Right atrium auricular region (tissue), 2 donors: ENCODE results near the gene RNF222. TPM values are rescaled to one million over a fixed set of nuclear protein-coding genes. Genes with fewer than 3 reads are reported as not detected.

Experiments used
- DNase-seq: peaks from one replicate; pipeline ENCODE4 v3.0.0-alpha.2; 2019; ENCODE audit warnings: low spot score
- H3K27ac ChIP-seq, 2 donors: fragments of 200-600 bp; sonication (generic); 1 replicate in 1 of 2; 2 replicates in 1 of 2; pipeline ENCODE4 v1.5.1; 2016 to 2019
- H3K27me3 ChIP-seq, 2 donors: fragments of 200-600 bp; sonication (generic); one replicate each; pipeline versions ENCODE4 v1.5.1 to v1.6.0; 2017 to 2019
- H3K36me3 ChIP-seq: fragments of 200-600 bp; sonication (generic); one replicate; pipeline ENCODE4 v1.5.1; 2016
- H3K4me1 ChIP-seq, 2 donors: fragments of 200-600 bp; sonication (generic); one replicate each; pipeline versions ENCODE4 v1.5.1 to v1.6.0; 2017 to 2019
- H3K4me3 ChIP-seq, 2 donors: fragments of 200-600 bp; sonication (generic); 1 replicate in 1 of 2; 2 replicates in 1 of 2; pipeline ENCODE4 v1.5.1; 2017 to 2019; ENCODE audit warnings: mild to moderate bottlenecking in 1 of 2, moderate library complexity in 1 of 2
- H3K9me3 ChIP-seq, 2 donors: fragments of 200-600 bp; sonication (generic); one replicate each; pipeline ENCODE4 v1.5.1; 2019
- total RNA-seq, 2 donors: library from RNA; depleted of rRNA; stranded (reverse); fragments of >200 nt; gene quantifications; one replicate each; pipeline ENCODE4 v1.1.0, GENCODE V29; 2016
- TF ChIP-seq, protein P1 (sequence below), 2 donors: fragments of 200-600 bp; sonication (generic); IDR thresholded peaks; one replicate each; pipeline ENCODE4 v1.5.1; 2019; ENCODE audit warnings: antibody characterized with exemption in 2 of 2

The RNF222 gene
- total RNA-seq, 2 donors from 2014 or later: not detected

DNA sequence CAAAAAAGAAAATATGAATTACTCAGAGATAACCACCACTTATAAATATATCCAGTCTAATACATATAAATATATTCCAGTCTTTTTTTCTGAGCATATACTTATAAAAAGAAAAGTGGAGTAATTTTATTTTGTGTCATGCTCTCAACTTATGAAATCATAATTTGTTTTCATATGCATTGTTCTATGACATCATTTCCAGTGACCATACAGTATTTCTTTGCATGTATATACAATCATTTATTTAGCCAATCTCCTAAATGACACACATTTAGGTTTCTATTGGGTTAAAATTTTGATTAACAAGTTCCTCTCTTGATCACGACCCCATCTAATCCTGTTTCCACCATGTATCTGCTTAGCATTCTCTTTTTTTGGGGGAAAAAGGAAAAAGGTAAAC is 21.7 kb upstream of the RNF222 start:
- Histone ChIP-seq H3K4me3 (no peak overlapping the region), H3K27me3 (no peaks in the 10 kb centered on the region), H3K36me3 (no peaks in the 10 kb centered on the region), H3K4me1 (peaks cover 0 to 6% of the 10 kb centered on the region in 2 donors), H3K9me3 (no peaks in the 10 kb centered on the region), H3K27ac (no peak overlapping the region)
- no peak for DNase-seq
- TF ChIP-seq, protein P1, sequence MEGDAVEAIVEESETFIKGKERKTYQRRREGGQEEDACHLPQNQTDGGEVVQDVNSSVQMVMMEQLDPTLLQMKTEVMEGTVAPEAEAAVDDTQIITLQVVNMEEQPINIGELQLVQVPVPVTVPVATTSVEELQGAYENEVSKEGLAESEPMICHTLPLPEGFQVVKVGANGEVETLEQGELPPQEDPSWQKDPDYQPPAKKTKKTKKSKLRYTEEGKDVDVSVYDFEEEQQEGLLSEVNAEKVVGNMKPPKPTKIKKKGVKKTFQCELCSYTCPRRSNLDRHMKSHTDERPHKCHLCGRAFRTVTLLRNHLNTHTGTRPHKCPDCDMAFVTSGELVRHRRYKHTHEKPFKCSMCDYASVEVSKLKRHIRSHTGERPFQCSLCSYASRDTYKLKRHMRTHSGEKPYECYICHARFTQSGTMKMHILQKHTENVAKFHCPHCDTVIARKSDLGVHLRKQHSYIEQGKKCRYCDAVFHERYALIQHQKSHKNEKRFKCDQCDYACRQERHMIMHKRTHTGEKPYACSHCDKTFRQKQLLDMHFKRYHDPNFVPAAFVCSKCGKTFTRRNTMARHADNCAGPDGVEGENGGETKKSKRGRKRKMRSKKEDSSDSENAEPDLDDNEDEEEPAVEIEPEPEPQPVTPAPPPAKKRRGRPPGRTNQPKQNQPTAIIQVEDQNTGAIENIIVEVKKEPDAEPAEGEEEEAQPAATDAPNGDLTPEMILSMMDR (IDR thresholded peaks at IDR 0.05): no peak

DNA sequence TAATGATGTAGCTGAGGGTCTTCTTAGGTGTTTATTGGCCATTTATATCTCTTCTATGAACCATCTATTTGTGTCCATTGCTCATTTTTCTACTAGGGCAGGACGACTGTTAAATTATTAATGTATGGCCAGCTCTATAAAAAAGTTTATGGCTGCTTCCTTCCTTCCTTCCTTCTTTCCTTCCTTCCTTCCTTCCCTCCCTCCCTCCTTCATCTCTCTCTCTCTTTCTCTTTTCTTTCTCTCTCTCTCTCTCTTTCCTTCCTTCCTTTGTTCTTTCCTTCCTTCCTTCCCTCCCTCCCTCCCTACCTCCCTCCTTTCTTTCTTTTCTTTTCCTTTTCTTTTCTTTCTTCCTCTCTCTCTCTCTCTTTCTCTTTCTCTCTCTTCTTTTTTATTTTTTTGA is 20.8 kb upstream of the RNF222 start:
- Histone ChIP-seq H3K9me3 (no peaks in the 10 kb centered on the region), H3K27ac (no peak overlapping the region), H3K4me3 (no peak overlapping the region), H3K36me3 (no peaks in the 10 kb centered on the region), H3K4me1 (peaks cover 0 to 6% of the 10 kb centered on the region in 2 donors), H3K27me3 (no peaks in the 10 kb centered on the region)
- no peak for DNase-seq
- TF ChIP-seq, protein P1 (IDR thresholded peaks at IDR 0.05): no peak

DNA sequence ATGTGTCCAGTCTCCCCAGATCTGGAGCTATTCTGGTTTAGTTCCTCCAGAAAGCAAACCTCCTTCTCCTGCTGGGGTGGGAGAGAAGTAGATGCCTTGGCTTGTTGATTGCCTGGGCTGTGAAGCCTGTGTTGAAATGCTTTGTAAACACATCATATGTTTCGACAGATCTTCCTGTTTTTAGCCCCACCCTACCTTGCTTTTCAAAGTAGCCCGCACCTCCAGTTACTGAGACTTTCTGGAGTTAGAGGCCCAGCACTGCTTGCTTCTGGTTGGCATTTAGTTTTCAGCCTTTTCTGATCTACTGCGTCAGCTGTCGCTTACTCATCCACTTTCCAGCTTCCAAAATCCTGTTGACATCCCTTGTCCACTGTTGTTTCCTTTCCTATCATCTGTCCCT is 20.2 kb upstream of the RNF222 start:
- no peaks in the 10 kb centered on the region for H3K27me3 ChIP-seq
- DNase-seq: peak; percentile 30
- H3K9me3 ChIP-seq: no peaks in the 10 kb centered on the region
- TF ChIP-seq, protein P1 (IDR thresholded peaks at IDR 0.05): no peak
- no peak overlapping the region for H3K27ac ChIP-seq
- peaks cover 0 to 6% of the 10 kb centered on the region in 2 donors for H3K4me1 ChIP-seq
- no peak overlapping the region for H3K4me3 ChIP-seq
- H3K36me3 ChIP-seq: no peaks in the 10 kb centered on the region

DNA sequence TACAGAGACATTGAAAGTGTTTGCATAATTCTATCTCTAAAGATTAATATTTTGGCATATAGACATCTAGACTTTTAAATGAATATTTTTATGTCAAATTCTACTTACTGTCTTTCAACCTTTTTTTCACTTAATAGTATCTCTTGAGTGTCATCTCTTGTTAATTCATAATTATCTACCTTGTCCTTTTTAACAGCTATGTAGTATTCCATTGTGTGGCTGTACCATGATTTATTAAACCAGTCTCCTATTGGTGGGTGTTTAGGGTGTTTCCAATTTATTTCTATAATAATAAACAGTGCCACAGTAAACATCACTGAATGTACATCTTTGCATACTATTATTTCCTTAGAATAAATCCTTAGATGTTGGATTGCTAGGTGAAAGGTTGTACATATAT is 16.3 kb upstream of the RNF222 start:
- Histone ChIP-seq H3K27me3 (no peaks in the 10 kb centered on the region), H3K4me1 (peaks cover 0 to 4% of the 10 kb centered on the region in 2 donors), H3K9me3 (no peaks in the 10 kb centered on the region), H3K36me3 (no peaks in the 10 kb centered on the region), H3K27ac (no peak overlapping the region), H3K4me3 (no peak overlapping the region)
- TF ChIP-seq, protein P1 (IDR thresholded peaks at IDR 0.05): no peak
- no peak for DNase-seq

DNA sequence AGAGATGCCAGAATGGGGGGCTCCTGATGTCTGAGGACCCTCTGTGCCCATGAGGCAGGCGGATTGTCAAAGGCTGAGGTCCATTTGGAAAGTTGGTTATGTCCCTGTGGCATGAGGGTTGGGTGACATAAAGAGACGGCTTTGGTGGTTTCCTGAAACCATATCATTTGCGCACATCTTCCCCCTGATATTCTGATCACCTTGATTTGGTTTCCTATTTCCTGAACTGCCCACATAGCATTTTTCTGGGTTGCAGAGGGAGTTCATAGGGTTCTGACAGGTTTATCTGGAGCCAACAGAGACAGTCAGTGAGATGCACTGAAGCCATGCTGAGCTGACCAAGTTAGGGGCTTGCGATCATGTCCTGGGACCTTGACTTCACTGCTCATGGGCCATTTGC is 15.7 kb upstream of the RNF222 start:
- Histone ChIP-seq H3K27ac (no peak overlapping the region), H3K4me3 (no peak overlapping the region)

DNA sequence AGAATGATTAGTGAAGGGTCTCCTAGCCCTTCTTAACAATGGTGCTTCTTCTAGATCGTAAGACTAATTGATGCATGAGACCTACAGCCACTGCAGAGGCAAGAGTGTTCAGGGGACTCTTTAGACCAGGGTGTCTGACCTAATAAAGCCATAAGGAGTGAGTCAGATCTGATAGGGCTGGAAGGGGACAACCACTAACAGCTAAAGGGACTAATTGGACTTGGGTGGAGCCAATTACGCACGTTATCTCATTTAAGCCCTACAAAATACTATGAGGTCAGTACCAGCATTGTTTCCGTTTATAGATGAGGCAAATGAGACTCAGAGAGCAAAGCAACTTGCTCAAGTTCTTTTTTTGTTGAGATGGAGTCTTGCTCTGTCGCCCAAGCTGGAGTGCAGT is 14.5 kb upstream of the RNF222 start:
- TF ChIP-seq, protein P1 (IDR thresholded peaks at IDR 0.05): no peak
- no peak overlapping the region for H3K4me3 ChIP-seq
- DNase-seq: no peak
- H3K9me3 ChIP-seq: no peaks in the 10 kb centered on the region
- H3K27me3 ChIP-seq: no peaks in the 10 kb centered on the region
- H3K4me1 ChIP-seq: peaks cover 0 to 4% of the 10 kb centered on the region in 2 donors
- H3K27ac ChIP-seq: no peak overlapping the region
- H3K36me3 ChIP-seq: no peaks in the 10 kb centered on the region

More for the DNA sequence above, 15.7 kb upstream of the RNF222 start:
- Histone ChIP-seq H3K4me1 (peaks cover 0 to 4% of the 10 kb centered on the region in 2 donors), H3K9me3 (no peaks in the 10 kb centered on the region), H3K27me3 (no peaks in the 10 kb centered on the region), H3K36me3 (no peaks in the 10 kb centered on the region)
- DNase-seq: no peak
- TF ChIP-seq, protein P1 (IDR thresholded peaks at IDR 0.05): no peak
